Measurements from ENCODE around the gene DNM3.

- TF ChIP-seq CTCF (IDR thresholded peaks at IDR 0.05; ENCODE audit: low read length): no peak
- no peak for TF ChIP-seq EZH2 (IDR thresholded peaks at IDR 0.05; ENCODE audit: borderline replicate concordance, low read length)
These were observed 68.4 kb downstream of the DNM3 start for GRCh38 chr1:171909711-171910110.

Measured in OCI-LY1 (cell line).